Tongue (tissue), 2 donors: ENCODE data around the gene TMEM245. TPM values are rescaled to one million over a fixed set of nuclear protein-coding genes. Genes with fewer than 3 reads are reported as not detected.

Experiments
- DNase-seq: peaks from one replicate; pipeline ENCODE4 v3.0.0-alpha.2; 2015
- total RNA-seq: library from RNA; depleted of rRNA; stranded (reverse); fragments of >200 nt; gene quantifications from one replicate; pipeline ENCODE4 v1.2.3, GENCODE V29; 2014

The TMEM245 gene
- 79.0 TPM for total RNA-seq

- DNase-seq: peak; percentile 99
Observed at GRCh38 chr9:109119439-109120203, at the start of gene TMEM245. TMEM245 (minus strand) TSS chr9:109119947; CDS start chr9:109119913, 34 bp downstream.

DNA sequence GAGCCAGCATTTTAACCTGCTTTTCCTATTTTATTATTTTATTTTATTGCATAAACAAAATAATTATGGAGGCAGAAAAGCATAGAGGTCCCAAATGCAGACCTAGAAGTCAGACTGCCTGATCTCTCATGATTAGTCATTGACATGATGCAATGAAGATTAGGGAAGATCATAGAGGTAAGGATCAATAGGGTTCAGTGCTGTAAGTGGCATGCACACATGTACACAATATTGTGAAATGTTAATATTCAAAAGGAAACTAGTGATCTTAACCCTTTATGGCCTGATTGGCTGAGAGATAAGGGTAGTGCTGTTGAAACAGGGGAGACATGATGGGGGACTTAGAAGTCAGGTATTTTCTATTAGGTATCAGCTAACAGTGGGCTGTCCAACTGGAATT lies 48.4 kb upstream of the TMEM245 start:
- DNase-seq: no peak

- no peak for DNase-seq
Observed at GRCh38 chr9:109167716-109168115, 48.0 kb upstream of the TMEM245 start.

GRCh38 chr9:109166771-109167601 lies 47.2 kb upstream of the TMEM245 start, which contains the start of gene FRRS1L:
FRRS1L (minus strand) TSS chr9:109167249; CDS start chr9:109167138, 111 bp downstream.
- DNase-seq: peak; percentile 32

DNA sequence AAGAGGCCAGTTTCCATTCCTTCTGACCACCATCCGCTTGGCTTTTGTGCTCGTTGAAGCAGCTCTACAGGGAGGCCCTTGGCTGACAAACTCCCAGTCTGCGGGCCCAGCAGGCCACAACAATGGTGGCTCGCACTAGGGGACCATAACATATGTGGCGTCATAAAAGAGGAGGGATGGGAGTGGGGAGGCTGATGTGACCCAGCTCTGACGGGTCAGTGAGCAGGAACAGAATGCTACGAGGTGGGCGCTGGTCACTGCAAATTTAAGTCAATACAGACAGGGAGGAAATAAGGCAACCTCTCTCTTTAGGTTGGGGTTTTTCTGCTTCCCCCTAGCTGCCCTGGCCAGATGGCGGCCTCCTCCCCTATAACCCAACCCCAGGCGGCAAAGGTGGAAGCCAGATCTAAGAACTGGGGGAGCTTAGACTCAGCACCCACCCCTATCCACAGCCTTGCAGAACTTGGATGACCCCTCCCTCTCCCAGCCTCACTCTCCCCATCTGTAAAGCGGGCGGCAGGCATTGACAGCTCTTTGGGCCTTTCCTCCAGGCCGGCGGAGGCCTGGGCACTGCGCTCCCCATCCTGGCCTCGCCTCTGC lies 46.5 kb upstream of the TMEM245 start:
- no peak for DNase-seq

DNA sequence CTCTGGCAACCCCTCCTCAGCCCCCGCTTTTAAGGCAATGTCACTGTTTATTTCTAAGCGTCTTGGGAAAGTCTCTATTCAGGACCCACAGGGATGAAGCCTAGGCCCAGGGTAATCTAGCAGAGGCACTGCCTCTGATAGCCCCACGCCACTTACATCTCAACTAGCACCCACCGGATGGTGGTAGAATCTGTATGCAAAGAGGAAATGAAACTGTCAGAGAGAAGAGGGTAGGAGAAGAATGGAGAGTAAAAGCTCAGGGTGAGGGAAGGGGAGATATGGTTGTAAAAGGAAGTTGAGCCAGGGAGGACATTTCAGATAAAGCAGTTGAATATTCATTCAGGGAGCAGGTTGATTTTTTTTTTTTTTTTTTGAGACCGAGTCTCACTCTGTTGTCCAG lies 44.3 kb upstream of the TMEM245 start:
- DNase-seq: no peak

GRCh38 chr9:109163194-109163593 lies 43.4 kb upstream of the TMEM245 start:
- no peak for DNase-seq

GRCh38 chr9:109162677-109163076 lies 42.9 kb upstream of the TMEM245 start:
- DNase-seq: no peak

GRCh38 chr9:109161471-109161870 lies 41.7 kb upstream of the TMEM245 start:
- DNase-seq: no peak

DNA sequence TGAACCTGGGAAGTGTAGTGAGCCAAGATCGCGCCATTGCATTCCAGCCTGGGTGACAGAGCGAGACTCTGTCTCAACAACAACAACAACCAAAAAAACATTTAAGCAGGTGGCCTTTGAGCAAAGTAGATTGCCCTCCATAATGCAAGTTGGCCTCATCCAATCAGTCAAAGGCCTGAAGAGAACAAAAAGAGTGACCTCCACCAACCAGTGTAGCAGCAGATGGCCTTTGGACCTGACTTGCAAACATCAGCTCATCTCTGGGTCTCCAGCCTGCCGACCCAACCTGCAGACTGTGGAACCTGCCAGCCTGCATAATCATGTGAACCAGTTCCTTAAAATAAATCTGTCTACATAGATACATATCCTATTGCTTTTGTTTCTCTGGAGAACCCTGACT lies 39.8 kb upstream of the TMEM245 start:
- DNase-seq: no peak

DNA sequence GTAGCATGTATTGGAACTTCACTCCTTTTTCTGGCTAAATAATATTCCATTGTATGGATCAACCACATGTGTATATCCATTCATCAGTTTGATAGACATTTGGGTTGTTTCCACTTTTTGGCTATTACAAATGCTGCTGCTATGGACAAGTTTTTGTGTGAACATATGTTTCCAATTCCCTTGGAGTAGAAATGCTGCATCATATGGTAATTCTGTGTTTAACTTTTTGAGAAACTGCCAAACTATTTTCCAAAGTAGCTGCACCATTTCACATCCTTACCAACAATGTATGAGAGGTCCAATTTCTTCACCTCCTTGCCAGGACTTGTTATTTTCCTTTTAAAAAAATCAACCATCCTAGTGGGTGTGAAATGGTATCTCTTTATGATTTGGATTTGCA lies 38.9 kb upstream of the TMEM245 start:
- DNase-seq: peak; percentile 5

DNA sequence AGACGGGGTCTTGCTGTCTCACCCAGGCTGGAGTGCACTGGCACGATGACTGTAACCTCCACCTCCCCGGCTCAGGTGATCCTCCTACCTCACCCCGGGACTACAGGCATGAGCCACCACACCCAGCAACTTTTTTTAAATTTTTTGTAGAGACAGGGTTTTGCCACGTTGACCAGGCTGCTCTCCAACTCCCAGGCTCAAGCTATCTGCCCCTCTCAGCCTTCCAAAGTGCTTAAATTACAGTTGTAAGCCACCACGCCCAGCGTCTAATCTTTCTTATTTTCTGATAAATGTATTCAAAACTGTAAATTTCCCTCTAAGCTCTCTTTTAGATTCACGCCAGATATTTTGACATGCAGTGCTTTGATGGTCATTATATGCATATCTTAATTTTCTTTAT lies 37.0 kb upstream of the TMEM245 start:
- no peak for DNase-seq

GRCh38 chr9:109150925-109151545 lies 31.3 kb upstream of the TMEM245 start:
- no peak for DNase-seq

- DNase-seq: no peak
Observed at GRCh38 chr9:109149722-109150121, 30.0 kb upstream of the TMEM245 start.

DNA sequence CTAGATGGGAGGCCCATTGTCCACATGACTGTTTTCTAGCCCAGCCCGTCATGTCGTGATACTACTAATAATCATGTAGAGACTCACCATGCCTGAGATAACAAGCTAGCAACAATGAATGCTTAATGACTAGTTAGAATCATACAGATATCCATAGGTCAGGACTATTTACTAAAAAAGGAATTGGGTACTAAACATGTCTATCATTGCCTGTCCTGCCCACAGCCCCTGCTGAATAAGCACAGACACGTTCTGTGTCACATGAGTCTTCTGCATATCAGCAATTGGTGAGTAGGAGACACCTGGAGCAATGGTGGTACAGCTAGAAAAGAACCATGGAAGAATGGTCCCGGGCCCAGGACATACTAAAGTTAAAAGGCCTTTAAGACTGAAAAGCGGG lies 29.3 kb upstream of the TMEM245 start:
- no peak for DNase-seq

DNA sequence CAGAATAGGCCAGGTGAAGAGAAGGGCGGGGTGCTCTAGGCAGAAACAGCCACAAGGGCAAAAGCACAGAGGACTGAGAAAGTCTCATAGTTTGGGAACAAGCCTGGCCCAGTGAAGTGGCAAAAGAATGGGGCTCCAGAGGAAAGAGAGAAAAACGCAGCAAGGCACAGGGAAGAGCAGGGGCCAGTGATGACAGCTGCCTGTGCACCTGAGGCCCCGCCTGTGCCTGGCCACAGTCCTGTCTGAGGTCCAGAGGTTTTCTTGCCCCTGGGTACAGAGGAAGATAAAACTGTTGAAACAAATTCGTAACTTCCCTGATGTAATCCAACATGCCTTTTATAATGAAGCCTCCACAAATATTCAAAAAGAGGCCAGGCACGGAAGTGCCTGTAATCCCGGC lies 25.3 kb upstream of the TMEM245 start:
- DNase-seq: no peak

DNA sequence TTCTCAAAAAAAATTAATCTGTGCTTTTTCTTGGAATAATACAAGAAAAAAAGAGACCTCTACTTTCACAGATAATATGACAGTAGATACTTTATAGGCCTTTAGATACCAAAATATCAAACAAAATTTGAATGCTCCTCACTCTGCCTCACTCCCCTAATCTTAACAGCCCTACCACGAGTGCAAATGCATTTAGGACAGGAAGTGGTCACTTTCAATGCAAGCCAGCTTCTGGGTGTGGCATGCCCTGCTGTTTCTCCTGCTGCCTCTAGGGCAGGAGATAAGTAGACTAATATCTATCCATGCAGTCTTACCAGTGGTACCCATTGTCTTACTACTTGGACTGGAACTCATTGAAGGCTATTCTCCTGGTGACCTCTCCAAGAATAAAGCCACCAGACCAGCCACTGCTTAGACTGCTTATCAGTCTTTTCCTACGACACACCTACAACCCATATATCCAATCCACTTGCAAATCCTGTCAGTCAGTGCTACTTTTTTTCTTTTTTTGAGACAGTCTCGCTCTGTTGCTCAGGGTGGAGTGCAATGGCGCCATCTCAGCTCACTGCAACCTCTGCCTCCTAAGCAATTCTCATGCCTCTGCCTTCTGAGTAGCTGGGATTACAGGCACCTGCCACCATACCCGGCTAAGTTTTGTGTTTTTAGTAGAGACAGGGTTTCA lies 24.3 kb upstream of the TMEM245 start:
- no peak for DNase-seq

DNA sequence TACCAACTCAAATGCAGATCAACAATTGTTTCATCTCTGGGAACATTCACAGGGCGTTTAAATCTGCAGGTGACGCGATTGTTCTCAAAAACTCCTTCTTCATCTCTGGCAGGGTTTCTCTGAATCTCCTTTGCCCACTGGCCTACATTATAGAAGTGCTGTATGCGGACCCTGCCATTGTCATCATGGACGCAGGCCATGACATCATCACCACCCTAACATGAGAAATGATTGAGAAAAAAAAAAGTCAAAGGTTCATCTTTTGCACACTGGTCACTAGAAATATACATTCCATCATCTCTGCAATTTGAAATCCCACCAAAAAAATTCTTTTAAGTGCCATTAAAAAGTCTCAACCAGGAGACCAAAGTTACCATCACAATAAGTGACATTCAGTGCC lies 21.6 kb upstream of the TMEM245 start:
- DNase-seq: no peak

DNA sequence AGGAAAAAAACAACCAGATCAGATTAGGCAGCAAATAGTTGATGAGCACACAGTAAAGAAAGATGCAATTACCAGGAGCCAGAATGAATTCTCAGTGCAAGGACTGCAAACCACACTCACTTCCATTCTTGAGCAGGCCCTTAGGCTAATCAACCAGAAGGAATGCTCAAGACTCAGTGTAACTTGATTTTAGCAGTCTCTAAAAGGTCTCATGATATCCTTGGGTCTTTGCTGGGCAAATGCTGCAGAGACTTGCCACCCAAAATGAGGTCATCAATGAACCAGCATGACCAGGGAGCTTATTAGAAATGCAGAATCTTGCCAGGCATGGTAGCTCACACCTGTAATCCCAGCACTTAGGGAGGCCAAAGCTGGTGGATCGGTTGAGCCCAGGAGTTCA lies 20.1 kb upstream of the TMEM245 start:
- DNase-seq: no peak

GRCh38 chr9:109138421-109138820 lies 18.7 kb upstream of the TMEM245 start:
- no peak for DNase-seq

DNA sequence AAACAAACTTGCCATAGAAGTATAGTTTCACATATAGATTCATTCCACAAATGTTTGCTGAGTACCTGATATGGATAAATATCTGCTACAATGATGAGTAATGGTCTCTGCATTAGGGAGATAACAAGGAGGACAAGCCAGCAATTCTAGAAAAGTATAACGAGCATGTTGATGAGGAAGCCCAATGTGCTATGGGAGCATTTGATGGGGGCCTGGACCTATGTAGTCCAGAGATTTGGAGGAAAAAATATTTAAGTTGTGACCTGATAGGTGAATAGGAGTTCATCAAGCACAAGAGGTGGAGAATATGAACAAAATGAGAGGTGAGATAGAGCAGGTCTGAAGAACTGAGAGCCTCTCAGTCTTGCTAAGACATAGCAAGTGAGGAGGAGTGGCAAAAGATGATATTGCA lies 14.4 kb upstream of the TMEM245 start:
- no peak for DNase-seq

- DNase-seq: no peak
Observed at GRCh38 chr9:109133533-109133932, 13.8 kb upstream of the TMEM245 start.
